HT-29 (cell line): ENCODE results near the gene GSPT2. TPM values are rescaled to one million over a fixed set of nuclear protein-coding genes. Genes with fewer than 3 reads are reported as not detected.
"Not testable (repeated sequence)": the region's sequence is repeated elsewhere in the genome, so short reads cannot be mapped to it uniquely, and the experiment has no call there.

Source experiments
- DNase-seq: peaks from one replicate; pipeline ENCODE4 v3.0.0-alpha.2; 2015; ENCODE audit warnings: low spot score
- total RNA-seq: library from RNA; depleted of rRNA; stranded (reverse); fragments of >200 nt; shearing (Covaris generic); gene quantifications from 2 replicates; pipeline ENCODE4 v1.2.3, GENCODE V29; 2014; rRNA removed

Gene GSPT2
- not detected in 2 replicates for total RNA-seq

DNA sequence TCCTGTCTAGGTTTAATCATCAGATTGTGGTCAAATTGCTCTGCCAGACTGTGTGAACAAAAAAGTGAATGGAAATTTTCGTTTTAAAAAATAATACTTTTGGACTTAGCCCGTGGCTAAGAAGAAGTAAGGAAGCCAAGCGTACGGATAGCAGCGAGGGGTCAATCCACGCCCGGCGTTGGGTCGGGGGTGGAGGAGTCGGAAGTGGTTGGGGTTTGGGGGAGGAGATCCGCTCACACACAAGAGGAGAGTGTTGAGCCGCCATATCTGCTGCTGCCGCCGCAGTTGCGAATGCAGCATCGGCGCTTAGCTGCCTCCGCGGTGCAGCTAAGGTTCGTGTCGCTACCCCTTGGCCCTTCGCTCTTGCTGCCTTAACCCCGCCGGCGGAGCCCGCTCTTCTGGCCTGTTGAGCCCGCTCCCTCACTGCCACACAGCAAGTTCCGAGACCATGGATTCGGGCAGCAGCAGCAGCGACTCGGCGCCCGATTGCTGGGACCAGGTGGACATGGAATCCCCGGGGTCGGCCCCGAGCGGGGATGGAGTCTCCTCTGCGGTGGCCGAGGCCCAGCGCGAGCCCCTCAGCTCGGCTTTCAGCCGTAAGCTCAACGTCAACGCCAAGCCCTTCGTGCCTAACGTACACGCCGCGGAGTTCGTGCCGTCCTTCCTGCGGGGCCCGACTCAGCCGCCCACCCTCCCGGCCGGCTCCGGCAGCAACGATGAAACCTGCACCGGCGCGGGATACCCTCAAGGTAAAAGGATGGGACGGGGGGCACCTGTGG lies at the start of gene GSPT2:
Gene GSPT2, plus strand, starts transcription at position 264 of the 779 bp plus-strand sequence. Its CDS starts 185 bp downstream, at position 449.
- DNase-seq, result no peak

DNA sequence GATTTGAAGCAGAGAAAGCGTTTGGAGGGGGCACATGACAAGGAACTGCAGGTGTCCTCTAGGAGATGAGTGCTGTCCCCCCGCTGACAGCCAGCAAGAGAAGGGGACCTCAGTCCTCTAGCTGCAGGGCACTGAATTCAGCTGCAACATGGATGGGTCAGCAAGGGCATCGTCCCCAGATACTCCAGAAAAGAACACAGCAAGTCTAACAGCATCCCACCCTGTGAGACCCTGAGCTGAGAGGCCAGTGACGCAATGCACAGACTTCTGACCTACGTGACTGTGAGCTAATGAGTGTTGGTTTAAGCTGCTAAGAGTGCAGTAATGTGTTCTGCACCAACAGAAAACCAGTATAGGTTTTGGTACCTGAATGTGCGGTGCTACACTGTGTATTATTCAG lies 49.0 kb upstream of the GSPT2 start:
- no peak for DNase-seq

GRCh38 chrX:51697397-51697796 lies 45.8 kb upstream of the GSPT2 start:
- DNase-seq, result no peak

- not testable (repeated sequence) for DNase-seq
These were observed 32.7 kb upstream of the GSPT2 start, which contains the start of gene CENPVL1 for GRCh38 chrX:51710277-51711164. Gene CENPVL1 (plus strand): TSS chrX:51710512. CDS start chrX:51710512, 0 bp downstream.

DNA sequence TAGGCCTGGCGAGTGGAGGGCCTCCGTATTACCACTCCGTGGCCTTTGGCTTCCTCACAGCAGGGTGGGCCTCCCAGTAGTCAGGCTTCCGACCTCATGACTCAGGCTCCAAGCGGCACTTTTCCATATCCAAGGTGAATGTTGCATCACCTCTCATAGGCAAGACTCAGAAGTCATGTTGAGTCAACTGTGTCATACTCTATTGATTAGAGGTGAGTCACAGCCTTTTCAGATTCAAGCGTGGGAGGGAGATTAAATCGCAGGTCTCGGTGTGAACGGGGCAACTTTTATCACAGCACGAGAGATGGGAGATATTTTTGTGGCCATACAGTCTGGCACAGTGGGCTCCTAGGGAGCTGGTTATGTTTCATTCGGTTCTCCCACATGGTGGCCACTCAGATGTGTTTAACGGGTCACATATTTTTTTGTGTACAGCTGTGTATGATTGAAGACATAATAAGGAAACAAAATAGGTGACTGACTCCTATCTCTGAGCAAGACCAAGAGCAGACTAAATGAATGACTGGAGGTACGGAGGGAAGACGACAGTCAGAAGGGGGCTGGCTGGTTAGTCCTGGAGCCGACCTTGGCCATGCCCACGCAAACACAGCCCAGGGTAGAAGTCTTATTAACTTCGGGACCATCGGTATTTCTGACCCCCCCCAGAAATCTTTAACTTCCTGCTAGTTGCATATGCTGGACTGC lies 30.1 kb upstream of the GSPT2 start:
- DNase-seq, result not testable (repeated sequence)

DNA sequence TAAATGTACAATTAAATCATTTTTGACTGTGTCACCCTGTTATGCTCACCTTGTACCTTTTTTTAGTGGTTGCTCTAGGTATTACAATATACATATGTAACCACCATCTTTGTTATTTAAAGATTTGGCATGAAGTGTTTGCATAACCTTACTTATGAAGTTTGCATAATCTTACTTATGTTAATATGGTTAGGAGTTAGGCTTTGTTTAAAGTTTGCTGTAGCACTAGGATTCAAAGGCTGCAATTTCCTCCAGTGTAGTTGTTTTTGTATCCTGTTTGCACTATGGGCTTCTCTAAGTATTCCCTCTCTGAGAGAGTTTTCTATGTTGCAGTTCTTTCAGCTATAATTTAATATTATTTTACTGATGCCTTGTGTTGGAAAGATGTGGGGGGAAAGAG lies 15.0 kb upstream of the GSPT2 start:
- no peak for DNase-seq

GRCh38 chrX:51737091-51737490 lies 6.2 kb upstream of the GSPT2 start:
- DNase-seq, result no peak

DNA sequence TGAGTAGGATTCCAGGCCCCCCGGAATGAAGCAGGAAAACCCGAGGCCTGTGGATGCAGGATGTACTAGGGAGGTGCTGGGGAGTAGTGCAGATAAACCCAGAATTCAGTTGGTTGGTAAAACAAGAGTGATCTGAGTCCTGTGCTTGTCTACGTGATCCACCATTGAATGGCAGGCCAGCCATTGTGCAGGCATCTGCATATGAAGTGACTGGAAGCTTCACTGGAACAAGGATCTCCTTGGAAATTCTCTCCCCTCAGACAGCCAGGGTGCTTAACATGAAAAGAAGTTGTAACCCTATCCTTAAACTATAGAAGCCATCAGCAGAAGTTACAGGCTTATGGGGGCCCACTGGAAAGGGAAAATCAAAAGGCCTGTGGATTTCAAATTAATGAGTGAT lies 656 bp upstream of the GSPT2 start:
- no peak for DNase-seq

DNA sequence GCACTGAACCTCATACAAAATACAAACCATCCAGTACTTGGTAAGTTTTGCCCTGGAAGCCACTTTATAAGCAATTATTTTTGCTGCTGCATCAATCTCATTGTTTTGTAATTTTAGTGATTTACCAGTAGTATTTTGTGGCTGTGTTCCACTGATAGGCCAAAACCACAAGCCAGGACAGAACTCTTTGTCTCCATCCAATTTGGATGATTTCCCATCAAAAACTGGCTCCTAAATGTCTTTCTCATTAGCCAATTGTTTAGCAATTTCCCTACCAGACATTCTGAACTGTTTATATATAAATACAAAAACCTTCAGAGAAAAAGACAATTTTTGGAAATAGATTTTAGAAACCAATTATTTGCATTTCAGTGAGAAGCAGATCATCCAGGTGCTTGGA lies 4.4 kb downstream of the GSPT2 start:
- no peak for DNase-seq

DNA sequence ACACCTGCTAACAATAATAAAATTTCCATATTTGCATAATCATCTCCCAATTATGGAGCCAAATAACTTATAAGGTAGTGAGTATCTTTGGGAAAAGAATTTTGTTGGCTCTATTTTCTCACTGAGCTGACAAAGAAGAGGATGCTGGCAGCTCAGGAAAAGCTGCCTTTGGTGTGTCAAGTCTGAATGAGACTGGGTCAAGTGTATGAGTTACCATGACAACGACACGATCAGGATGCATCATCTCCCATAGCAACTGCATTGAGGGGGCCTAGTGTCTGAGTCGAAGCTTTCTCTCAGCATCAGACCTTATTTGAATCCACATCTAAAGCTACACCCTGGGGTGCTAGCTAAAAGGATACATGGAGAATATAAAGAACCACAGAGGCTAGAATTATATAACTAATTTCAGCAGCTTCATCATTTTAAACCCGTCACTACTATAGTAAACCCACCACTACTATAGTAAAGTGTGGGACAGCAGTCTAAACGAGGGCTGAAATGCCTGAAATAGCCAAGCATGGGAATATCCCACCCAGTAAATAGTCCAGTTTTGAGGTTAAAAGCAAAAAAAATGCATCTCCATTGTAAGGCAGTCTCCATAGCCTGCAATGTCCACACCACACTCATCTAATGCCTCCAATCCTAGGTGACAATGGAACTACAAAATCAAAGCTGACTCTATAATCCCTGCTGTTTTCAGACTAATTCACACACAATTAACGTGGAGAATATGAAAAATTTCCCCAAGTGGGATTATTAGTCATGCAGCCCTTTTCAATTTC lies 16.0 kb downstream of the GSPT2 start:
- no peak for DNase-seq

DNA sequence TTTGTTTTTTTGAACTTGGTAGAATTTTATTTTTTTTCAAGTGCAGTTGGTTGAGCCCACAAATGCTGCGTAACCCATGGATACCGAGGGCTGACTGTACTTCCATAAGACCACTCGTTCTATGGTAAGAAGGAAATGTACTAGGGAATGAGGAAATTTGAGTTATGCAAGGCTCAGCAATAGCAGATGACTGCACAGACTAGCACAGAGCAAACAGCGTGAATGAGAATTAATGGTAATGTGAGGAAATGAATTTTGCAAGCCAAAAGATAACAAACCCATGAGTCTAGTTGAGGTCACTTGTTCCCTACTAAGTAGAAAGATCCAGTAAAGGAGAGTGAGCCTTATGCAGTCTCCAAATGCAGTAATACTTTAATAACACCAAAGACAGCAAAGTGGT lies 17.4 kb downstream of the GSPT2 start:
- no peak for DNase-seq

DNA sequence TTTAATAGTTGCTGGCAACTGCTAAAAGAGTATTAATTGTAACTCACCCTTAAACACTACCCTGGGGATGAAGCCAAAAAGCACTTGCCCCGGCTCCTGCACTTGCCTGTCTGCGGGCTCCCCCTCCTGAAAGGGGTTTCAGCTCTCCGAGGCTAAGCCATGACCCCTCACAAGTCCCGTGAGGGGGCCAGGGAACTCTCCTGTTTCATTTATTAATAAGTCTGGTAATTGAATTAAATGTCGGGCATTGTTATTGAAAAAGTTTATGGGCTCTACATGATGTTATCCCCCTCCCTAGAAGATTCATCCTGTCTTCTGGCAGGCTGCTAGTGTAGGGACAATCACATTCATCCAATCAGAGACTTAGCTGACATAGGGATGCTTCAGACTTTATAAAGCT lies 23.3 kb downstream of the GSPT2 start:
- no peak for DNase-seq

- DNase-seq, result no peak
These were observed 33.6 kb downstream of the GSPT2 start for GRCh38 chrX:51776851-51777250.

DNA sequence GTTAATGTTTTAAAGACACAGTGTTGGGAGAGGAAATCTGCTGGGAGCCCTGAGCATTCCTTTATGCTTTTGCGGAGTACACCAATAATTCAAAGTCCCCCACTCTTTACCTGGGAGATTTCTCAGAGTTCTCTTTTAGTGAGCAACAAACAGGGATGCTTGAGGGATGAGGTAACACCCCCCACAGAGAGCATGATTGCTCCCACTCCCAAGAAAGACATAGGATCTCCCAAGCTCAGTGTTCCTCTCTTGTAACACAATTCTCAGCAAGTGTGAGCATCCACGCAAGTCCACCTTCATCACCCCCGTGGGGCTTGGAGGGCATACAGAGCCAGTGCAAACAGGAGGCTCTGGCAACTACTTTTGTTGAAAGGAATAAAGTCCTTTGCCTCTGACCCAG lies 36.1 kb downstream of the GSPT2 start:
- no peak for DNase-seq

DNA sequence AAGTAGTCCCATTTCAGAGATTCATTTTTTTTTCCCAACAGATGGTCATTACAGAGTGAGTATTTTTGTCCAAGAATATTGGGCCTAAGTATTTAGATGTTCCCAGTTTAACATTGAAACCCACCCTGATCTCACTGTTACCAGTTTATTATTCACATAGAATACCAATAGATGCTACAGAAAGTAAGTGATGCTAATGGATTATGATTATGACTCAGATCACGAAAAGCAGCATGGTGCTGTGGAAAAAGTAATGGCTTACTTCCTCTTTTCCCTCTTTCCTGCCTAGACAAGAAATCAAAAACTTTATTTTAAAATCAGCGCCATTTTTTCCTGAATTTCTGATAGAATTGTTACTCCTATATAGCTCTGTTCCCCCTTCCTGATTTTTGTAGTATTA lies 51.9 kb downstream of the GSPT2 start:
- DNase-seq, result no peak

Other genes starting within 250 kb of the GSPT2 start
- gene NUDT11, start 246.8 kb upstream of the GSPT2 start, total RNA-seq, result not detected in 2 replicates
- not detected in 2 replicates for gene CENPVL3, start 124.5 kb upstream of the GSPT2 start, total RNA-seq
- gene CENPVL2, start 60.6 kb upstream of the GSPT2 start, total RNA-seq, result not detected in 2 replicates
- not detected in 2 replicates for gene CENPVL1, start 32.9 kb upstream of the GSPT2 start, total RNA-seq
- gene MAGED1, start 150.2 kb downstream of the GSPT2 start, total RNA-seq, result 58.1 and 69.0 TPM in 2 replicates